ENCODE measurements around the gene ANGPT4. TPM values are rescaled to one million over a fixed set of nuclear protein-coding genes. Genes with fewer than 3 reads are reported as not detected.

ANGPT4 gene
- total and polyA plus RNA-seq, 4 donors: 0.02 to 0.67 (median 0.65) TPM; not detected in 1

DNA sequence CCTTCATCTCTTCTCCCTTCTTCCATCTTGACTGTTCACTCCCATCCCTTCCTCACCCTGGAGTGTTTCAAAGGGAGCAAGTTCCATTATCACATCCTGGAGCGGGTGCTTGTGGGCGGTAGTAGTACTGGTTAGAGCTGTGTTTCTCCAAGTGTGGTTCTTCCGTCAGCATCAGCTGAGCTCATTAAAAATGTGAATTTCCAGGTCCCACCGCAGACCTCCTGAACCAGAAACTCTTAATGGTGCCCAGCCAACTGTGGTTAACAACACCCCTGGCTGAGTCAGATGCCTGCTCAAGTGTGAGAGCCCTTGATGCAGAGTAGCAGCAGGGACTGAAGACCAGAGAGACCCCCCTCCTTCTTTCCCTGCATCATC, 24.4 kb downstream of the ANGPT4 start:
- no peak overlapping the region for H3K4me3 ChIP-seq
- no peak overlapping the region for H3K27ac ChIP-seq (ENCODE audit: low read depth in 1 of 2, low read length in 1 of 2)
- H3K4me1 ChIP-seq (ENCODE audit: control insufficient read depth in 5 of 5, insufficient read depth in 5 of 5, low read length in 5 of 5): peaks cover 0 to 4% (median 0%) of the 10 kb centered on the region in 5 donors
- no peak overlapping the region for H3K9ac ChIP-seq (ENCODE audit: insufficient read depth in 1 of 2, low read length in 2 of 2)
- H3K9me3 ChIP-seq (ENCODE audit: control insufficient read depth in 4 of 4, insufficient read depth in 3 of 4, low read length in 3 of 4): peaks cover 0 to 4% (median 0%) of the 10 kb centered on the region in 4 donors
- TF ChIP-seq, protein P1, sequence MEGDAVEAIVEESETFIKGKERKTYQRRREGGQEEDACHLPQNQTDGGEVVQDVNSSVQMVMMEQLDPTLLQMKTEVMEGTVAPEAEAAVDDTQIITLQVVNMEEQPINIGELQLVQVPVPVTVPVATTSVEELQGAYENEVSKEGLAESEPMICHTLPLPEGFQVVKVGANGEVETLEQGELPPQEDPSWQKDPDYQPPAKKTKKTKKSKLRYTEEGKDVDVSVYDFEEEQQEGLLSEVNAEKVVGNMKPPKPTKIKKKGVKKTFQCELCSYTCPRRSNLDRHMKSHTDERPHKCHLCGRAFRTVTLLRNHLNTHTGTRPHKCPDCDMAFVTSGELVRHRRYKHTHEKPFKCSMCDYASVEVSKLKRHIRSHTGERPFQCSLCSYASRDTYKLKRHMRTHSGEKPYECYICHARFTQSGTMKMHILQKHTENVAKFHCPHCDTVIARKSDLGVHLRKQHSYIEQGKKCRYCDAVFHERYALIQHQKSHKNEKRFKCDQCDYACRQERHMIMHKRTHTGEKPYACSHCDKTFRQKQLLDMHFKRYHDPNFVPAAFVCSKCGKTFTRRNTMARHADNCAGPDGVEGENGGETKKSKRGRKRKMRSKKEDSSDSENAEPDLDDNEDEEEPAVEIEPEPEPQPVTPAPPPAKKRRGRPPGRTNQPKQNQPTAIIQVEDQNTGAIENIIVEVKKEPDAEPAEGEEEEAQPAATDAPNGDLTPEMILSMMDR (IDR thresholded peaks at IDR 0.05; ENCODE audit: control extremely low read depth, extremely low read depth): no peak
- no peak for ATAC-seq (ENCODE audit: insufficient read depth, low FRiP score)
- WGBS, 2 donors: 83 to 94% methylated on average over 4 of the region's 4 CpGs
- no peak for DNase-seq
- no peaks in the 10 kb centered on the region for H3K36me3 ChIP-seq (ENCODE audit: control insufficient read depth in 4 of 4, insufficient read depth in 4 of 4, low read length in 4 of 4)
- H3K27me3 ChIP-seq (ENCODE audit: control insufficient read depth in 3 of 3, insufficient read depth in 3 of 3, low read length in 2 of 3): peaks cover 0 to 6% (median 3%) of the 10 kb centered on the region in 3 donors

DNA sequence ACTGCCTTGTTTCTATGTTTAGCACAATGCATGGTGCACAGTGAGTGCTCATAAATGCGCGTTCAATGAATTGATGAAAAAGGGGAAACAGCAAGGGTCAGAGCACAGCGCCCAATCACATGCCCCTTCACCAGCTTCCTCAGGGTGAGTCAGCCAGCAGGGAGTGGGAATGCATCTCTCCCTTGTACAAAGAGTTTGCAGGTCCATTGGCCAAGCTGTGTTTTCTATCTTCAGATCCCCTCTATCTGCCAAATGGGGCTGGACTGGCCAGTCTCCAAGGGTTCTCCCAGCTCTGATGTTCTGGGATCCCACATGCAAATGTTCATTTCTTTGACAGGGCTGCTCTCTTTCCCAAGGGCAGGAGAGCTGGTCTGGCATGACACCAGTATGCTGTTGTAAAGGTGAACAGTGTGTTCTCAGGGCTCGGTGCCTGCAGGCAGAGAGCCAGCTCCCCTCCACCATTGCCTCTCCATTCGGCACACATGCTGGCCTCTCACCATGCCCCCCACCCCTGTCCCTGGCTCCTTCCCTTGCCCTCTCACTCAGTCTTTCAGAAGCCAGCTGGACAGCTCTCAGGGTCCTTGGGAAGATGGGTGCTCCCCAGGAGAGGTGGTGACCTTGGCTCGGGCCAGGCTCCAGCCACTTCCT, 25.0 kb downstream of the ANGPT4 start:
- TF ChIP-seq, protein P1 (IDR thresholded peaks at IDR 0.05; ENCODE audit: control extremely low read depth, extremely low read depth): no peak
- H3K36me3 ChIP-seq (ENCODE audit: control insufficient read depth in 4 of 4, insufficient read depth in 4 of 4, low read length in 4 of 4): no peaks in the 10 kb centered on the region
- H3K9ac ChIP-seq (ENCODE audit: insufficient read depth in 1 of 2, low read length in 2 of 2): no peak overlapping the region
- H3K9me3 ChIP-seq (ENCODE audit: control insufficient read depth in 4 of 4, insufficient read depth in 3 of 4, low read length in 3 of 4): peaks cover 0 to 4% (median 0%) of the 10 kb centered on the region in 4 donors
- no peak overlapping the region for H3K27ac ChIP-seq (ENCODE audit: low read depth in 1 of 2, low read length in 1 of 2)
- H3K27me3 ChIP-seq (ENCODE audit: control insufficient read depth in 3 of 3, insufficient read depth in 3 of 3, low read length in 2 of 3): peaks cover 3 to 6% (median 3%) of the 10 kb centered on the region in 3 donors
- H3K4me1 ChIP-seq (ENCODE audit: control insufficient read depth in 5 of 5, insufficient read depth in 5 of 5, low read length in 5 of 5): peaks cover 0 to 4% (median 0%) of the 10 kb centered on the region in 5 donors
- 53% methylated on average over 6 of the region's 6 CpGs for WGBS, 2 donors
- ATAC-seq (ENCODE audit: insufficient read depth, low FRiP score) (peak; percentile 63), DNase-seq (no peak)
- no peak overlapping the region for H3K4me3 ChIP-seq

DNA sequence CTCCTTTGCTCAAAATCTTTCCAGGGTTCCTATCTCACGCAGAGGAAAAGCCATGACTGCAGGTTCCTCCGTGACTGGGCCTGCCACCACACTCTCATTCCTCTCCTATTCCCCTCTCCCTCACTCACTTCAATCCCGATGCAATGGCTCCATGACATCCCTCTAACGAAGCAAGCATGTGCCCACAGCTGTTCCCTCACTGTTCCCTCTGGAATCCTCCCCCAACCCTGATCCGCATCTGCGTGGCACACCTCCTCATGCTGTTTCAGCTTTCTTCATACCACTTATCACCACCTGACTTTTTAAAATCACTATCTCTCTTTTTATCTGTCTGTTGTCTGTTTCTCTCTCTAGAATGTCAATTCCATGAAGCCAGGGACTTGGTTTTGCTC, 25.5 kb downstream of the ANGPT4 start:
- ATAC-seq (ENCODE audit: insufficient read depth, low FRiP score): no peak
- WGBS, 2 donors: 81 to 90% methylated on average over 6 of the region's 6 CpGs
- TF ChIP-seq, protein P1 (IDR thresholded peaks at IDR 0.05; ENCODE audit: control extremely low read depth, extremely low read depth): no peak

More for the DNA sequence above, 25.5 kb downstream of the ANGPT4 start:
- no peak overlapping the region for H3K27ac ChIP-seq (ENCODE audit: low read depth in 1 of 2, low read length in 1 of 2)
- H3K9me3 ChIP-seq (ENCODE audit: control insufficient read depth in 4 of 4, insufficient read depth in 3 of 4, low read length in 3 of 4): peaks cover 0 to 4% (median 0%) of the 10 kb centered on the region in 4 donors
- peaks cover 0 to 4% (median 0%) of the 10 kb centered on the region in 5 donors for H3K4me1 ChIP-seq (ENCODE audit: control insufficient read depth in 5 of 5, insufficient read depth in 5 of 5, low read length in 5 of 5)
- H3K4me3 ChIP-seq: no peak overlapping the region
- DNase-seq: no peak
- H3K36me3 ChIP-seq (ENCODE audit: control insufficient read depth in 4 of 4, insufficient read depth in 4 of 4, low read length in 4 of 4): no peaks in the 10 kb centered on the region
- H3K9ac ChIP-seq (ENCODE audit: insufficient read depth in 1 of 2, low read length in 2 of 2): no peak overlapping the region
- peaks cover 3 to 6% (median 3%) of the 10 kb centered on the region in 3 donors for H3K27me3 ChIP-seq (ENCODE audit: control insufficient read depth in 3 of 3, insufficient read depth in 3 of 3, low read length in 2 of 3)
